Measurements from ENCODE around the gene LSR.

DNA sequence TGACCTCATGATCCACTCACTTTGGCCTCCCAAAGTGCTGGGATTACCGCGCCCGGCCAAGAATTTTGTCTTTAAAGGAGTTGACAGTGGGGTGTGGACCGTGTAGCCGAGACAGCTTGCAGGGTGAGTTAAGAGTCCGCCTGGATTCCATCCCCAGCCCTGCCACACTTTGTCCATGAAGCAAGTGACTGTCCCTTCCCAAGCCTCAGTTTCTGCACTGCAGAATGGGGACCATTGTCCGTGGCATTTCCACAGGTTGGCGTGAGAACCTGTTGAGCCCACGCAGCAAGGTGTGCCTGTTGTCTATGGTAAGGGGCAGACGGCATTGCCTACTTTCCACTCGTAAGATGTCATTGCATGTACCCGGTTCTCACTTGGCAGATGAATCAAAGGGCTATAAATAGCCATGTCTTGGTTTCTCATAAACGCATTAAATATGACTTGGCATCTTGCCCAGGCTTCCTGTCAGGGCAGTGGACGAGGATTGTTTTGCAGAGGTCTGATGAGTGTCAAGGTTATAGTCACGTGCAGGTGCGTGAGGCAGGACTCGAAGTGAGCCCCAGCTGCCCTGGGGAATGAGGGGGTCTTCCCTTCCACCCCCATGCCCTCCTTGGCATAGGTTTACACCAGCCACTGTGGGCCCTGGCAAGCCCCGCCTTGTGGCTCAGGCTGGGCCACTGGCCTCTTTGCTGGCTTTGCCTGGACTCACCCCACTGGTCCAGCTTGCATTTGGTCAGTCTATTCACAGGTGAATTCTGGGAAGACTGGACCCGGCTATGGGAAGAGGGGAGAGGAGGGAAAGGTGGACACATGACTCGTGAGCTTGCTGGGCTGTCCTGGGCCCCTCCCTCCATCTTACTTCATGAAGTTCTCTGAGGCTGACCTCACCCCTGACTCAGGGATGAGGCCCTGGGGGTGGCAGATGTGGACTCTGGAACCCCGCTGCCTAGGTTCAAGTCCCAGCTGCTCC, 34.9 kb upstream of the LSR start:
- TF ChIP-seq CTCF (IDR thresholded peaks at IDR 0.05; ENCODE audit: low read depth, low read length) = no peak
- no peak for TF ChIP-seq MYC (IDR thresholded peaks at IDR 0.05; ENCODE audit: low read depth, low read length)

Data from NB4 (cell line).